Measurements from ENCODE around the gene MCOLN2.
A peak's percentile ranks its signal among the peaks of the same experiment; 100 is the strongest.

The MCOLN2 gene

GRCh38 chr1:84996846-84997666 is at the start of gene MCOLN2:
Gene MCOLN2 (minus strand): TSS chr1:84997113. CDS start chr1:84996872, 241 bp downstream.
- intact Hi-C loops (cut with DNase I; ENCODE audit: low total_unique reads): no loop called here
- peaks cover 0 to 21% of the 10 kb centered on the region in 2 donors for H3K27me3 ChIP-seq
- H3K4me3 ChIP-seq: peak within 1 kb of the TSS; percentile 53 to 61
- no peaks in the 10 kb centered on the region for H3K9me3 ChIP-seq
- H3K36me3 ChIP-seq: no peaks in the 10 kb centered on the region
- no peak for DNase-seq
- TF ChIP-seq CTCF (IDR thresholded peaks at IDR 0.05): no peak
- peaks cover 3 to 22% (median 17%) of the 10 kb centered on the region in 4 donors for H3K4me1 ChIP-seq
- no peak within 1 kb of the TSS for H3K27ac ChIP-seq

- Histone ChIP-seq H3K9me3 (no peaks in the 10 kb centered on the region), H3K27ac (no peak overlapping the region), H3K27me3 (peaks cover 0 to 12% of the 10 kb centered on the region in 2 donors), H3K4me3 (no peak overlapping the region), H3K36me3 (no peaks in the 10 kb centered on the region), H3K4me1 (peaks cover 0 to under 1% (median 0%) of the 10 kb centered on the region in 4 donors)
- DNase-seq: no peak
- no peak for TF ChIP-seq CTCF (IDR thresholded peaks at IDR 0.05)
- intact Hi-C loops (cut with DNase I; ENCODE audit: low total_unique reads): no loop called here
These were observed 45.5 kb upstream of the MCOLN2 start for GRCh38 chr1:85042413-85042812.

- intact Hi-C loops (cut with DNase I; ENCODE audit: low total_unique reads): no loop called here
- TF ChIP-seq CTCF (IDR thresholded peaks at IDR 0.05): no peak
- H3K4me1 ChIP-seq: no peaks in the 10 kb centered on the region
- no peaks in the 10 kb centered on the region for H3K9me3 ChIP-seq
- peaks cover 0 to 6% of the 10 kb centered on the region in 2 donors for H3K27me3 ChIP-seq
- no peak overlapping the region for H3K27ac ChIP-seq
- H3K4me3 ChIP-seq: no peak overlapping the region
- no peak for DNase-seq
- H3K36me3 ChIP-seq: no peaks in the 10 kb centered on the region
These were observed 44.9 kb upstream of the MCOLN2 start for GRCh38 chr1:85041793-85042192.

- H3K36me3 ChIP-seq: no peaks in the 10 kb centered on the region
- H3K27ac ChIP-seq: no peak overlapping the region
- intact Hi-C loops (cut with DNase I; ENCODE audit: low total_unique reads): no loop called here
- no peaks in the 10 kb centered on the region for H3K9me3 ChIP-seq
- no peak overlapping the region for H3K4me3 ChIP-seq
- no peak for DNase-seq
- TF ChIP-seq CTCF (IDR thresholded peaks at IDR 0.05): no peak
- H3K27me3 ChIP-seq: no peaks in the 10 kb centered on the region
- peaks cover 0 to 9% (median 0%) of the 10 kb centered on the region in 4 donors for H3K4me1 ChIP-seq
These were observed 36.3 kb upstream of the MCOLN2 start for GRCh38 chr1:85033221-85033620.

- no peak for DNase-seq
- Histone ChIP-seq H3K4me1 (peaks cover 0 to 9% (median 0%) of the 10 kb centered on the region in 4 donors), H3K36me3 (no peaks in the 10 kb centered on the region), H3K4me3 (no peak overlapping the region), H3K27me3 (no peaks in the 10 kb centered on the region), H3K9me3 (no peaks in the 10 kb centered on the region), H3K27ac (no peak overlapping the region)
- intact Hi-C loops (cut with DNase I; ENCODE audit: low total_unique reads): no loop called here
- no peak for TF ChIP-seq CTCF (IDR thresholded peaks at IDR 0.05)
These were observed 33.6 kb upstream of the MCOLN2 start for GRCh38 chr1:85030536-85030935.

Measured in tibial artery (tissue), 4 donors.